ENCODE measurements around the gene PTPRN2.
"Not testable (repeated sequence)": the region's sequence is repeated elsewhere in the genome, so short reads cannot be mapped to it uniquely, and the experiment has no call there.

The PTPRN2 gene

GRCh38 chr7:158532093-158532627 is 55.5 kb downstream of the PTPRN2 start:
- DNase-seq: no peak

- no peak for DNase-seq
These were observed 56.0 kb downstream of the PTPRN2 start for GRCh38 chr7:158531661-158532060.

- DNase-seq: no peak
These were observed 56.6 kb downstream of the PTPRN2 start for GRCh38 chr7:158530800-158531609.

- no peak for DNase-seq
These were observed 58.2 kb downstream of the PTPRN2 start for GRCh38 chr7:158529181-158530096.

GRCh38 chr7:158527915-158528502 is 59.6 kb downstream of the PTPRN2 start:
- DNase-seq: no peak

GRCh38 chr7:158527495-158527894 is 60.1 kb downstream of the PTPRN2 start:
- no peak for DNase-seq

GRCh38 chr7:158527038-158527437 is 60.6 kb downstream of the PTPRN2 start:
- DNase-seq: no peak

- DNase-seq: no peak
These were observed 61.1 kb downstream of the PTPRN2 start for GRCh38 chr7:158526531-158526930.

- DNase-seq: no peak
These were observed 61.8 kb downstream of the PTPRN2 start for GRCh38 chr7:158525648-158526484.

GRCh38 chr7:158524749-158525635 is 62.6 kb downstream of the PTPRN2 start:
- no peak for DNase-seq

GRCh38 chr7:158524286-158524685 is 63.3 kb downstream of the PTPRN2 start:
- DNase-seq: not testable (repeated sequence)

GRCh38 chr7:158523877-158524276 is 63.7 kb downstream of the PTPRN2 start:
- not testable (repeated sequence) for DNase-seq

GRCh38 chr7:158523165-158523856 is 64.3 kb downstream of the PTPRN2 start:
- not testable (repeated sequence) for DNase-seq

GRCh38 chr7:158521795-158522194 is 65.8 kb downstream of the PTPRN2 start:
- not testable (repeated sequence) for DNase-seq

GRCh38 chr7:158520825-158521224 is 66.8 kb downstream of the PTPRN2 start:
- no peak for DNase-seq

GRCh38 chr7:158519633-158520174 is 67.9 kb downstream of the PTPRN2 start:
- DNase-seq: no peak

GRCh38 chr7:158518980-158519632 is 68.5 kb downstream of the PTPRN2 start:
- no peak for DNase-seq

GRCh38 chr7:158517571-158517970 is 70.1 kb downstream of the PTPRN2 start:
- DNase-seq: no peak

GRCh38 chr7:158517072-158517471 is 70.6 kb downstream of the PTPRN2 start:
- no peak for DNase-seq
